ENCODE results near the gene ARAP1. TPM values are rescaled to one million over a fixed set of nuclear protein-coding genes. Genes with fewer than 3 reads are reported as not detected.

ARAP1 gene
- total RNA-seq, 2 experiments from 2014 or later = 65.7 to 69.8 TPM

DNA sequence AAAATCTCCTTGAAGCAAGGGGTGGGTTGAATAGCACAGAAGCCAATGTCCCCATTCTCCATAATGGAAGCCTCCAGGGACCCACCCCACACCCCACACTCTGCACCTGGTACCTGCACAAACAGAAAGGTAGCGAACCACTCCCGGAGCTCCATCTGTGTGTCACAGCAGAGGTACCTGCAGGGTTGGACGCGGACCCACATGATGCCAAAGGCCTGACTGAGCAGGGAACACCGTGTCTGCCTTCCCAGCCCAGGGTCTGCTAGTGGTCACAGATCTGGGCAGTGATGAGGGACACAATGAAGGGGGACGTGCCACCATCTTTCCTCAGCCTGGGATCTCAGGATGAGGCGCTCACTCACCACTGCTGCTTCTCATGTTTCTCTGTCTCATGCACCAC is 64.9 kb downstream of the ARAP1 start:
- H3K4me1 ChIP-seq (ENCODE audit: insufficient read depth, low read length) = peaks cover 4% of the 10 kb centered on the region
- no peaks in the 10 kb centered on the region for H3K9me3 ChIP-seq (ENCODE audit: control insufficient read depth in 1 of 2, insufficient read depth in 1 of 2, low read length in 2 of 2)
- H3K27ac ChIP-seq (ENCODE audit: low read depth in 1 of 2, low read length in 2 of 2) = no peak overlapping the region
- no peak overlapping the region for H3K4me3 Mint-ChIP-seq
- peaks cover 67% of the 10 kb centered on the region for H3K36me3 Mint-ChIP-seq (ENCODE audit: low read depth)
- POLR2A ChIA-PET = no interaction called here
- H3K27me3 Mint-ChIP-seq = no peaks in the 10 kb centered on the region
- peaks cover 82% of the 10 kb centered on the region for H3K36me3 ChIP-seq (ENCODE audit: insufficient read depth, low read length)
- peak overlapping the region; percentile 37 for H3K27ac Mint-ChIP-seq
- peaks cover 12% of the 10 kb centered on the region for H3K4me1 Mint-ChIP-seq (ENCODE audit: low read depth)
- TF ChIP-seq, protein P1, sequence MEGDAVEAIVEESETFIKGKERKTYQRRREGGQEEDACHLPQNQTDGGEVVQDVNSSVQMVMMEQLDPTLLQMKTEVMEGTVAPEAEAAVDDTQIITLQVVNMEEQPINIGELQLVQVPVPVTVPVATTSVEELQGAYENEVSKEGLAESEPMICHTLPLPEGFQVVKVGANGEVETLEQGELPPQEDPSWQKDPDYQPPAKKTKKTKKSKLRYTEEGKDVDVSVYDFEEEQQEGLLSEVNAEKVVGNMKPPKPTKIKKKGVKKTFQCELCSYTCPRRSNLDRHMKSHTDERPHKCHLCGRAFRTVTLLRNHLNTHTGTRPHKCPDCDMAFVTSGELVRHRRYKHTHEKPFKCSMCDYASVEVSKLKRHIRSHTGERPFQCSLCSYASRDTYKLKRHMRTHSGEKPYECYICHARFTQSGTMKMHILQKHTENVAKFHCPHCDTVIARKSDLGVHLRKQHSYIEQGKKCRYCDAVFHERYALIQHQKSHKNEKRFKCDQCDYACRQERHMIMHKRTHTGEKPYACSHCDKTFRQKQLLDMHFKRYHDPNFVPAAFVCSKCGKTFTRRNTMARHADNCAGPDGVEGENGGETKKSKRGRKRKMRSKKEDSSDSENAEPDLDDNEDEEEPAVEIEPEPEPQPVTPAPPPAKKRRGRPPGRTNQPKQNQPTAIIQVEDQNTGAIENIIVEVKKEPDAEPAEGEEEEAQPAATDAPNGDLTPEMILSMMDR (IDR thresholded peaks at IDR 0.05) = no peak
- H3K9me3 Mint-ChIP-seq = no peaks in the 10 kb centered on the region
- no peak overlapping the region for H3K4me3 ChIP-seq (ENCODE audit: low read length)
- ATAC-seq (ENCODE audit: poor library complexity) (no peak), DNase-seq (no peak)
- no peaks in the 10 kb centered on the region for H3K27me3 ChIP-seq (ENCODE audit: control insufficient read depth in 1 of 2, insufficient read depth in 2 of 2, low read length in 2 of 2)
- intact Hi-C loops (cut with DNase I, micrococcal nuclease) = no loop called here
- CTCF ChIA-PET = no interaction called here

DNA sequence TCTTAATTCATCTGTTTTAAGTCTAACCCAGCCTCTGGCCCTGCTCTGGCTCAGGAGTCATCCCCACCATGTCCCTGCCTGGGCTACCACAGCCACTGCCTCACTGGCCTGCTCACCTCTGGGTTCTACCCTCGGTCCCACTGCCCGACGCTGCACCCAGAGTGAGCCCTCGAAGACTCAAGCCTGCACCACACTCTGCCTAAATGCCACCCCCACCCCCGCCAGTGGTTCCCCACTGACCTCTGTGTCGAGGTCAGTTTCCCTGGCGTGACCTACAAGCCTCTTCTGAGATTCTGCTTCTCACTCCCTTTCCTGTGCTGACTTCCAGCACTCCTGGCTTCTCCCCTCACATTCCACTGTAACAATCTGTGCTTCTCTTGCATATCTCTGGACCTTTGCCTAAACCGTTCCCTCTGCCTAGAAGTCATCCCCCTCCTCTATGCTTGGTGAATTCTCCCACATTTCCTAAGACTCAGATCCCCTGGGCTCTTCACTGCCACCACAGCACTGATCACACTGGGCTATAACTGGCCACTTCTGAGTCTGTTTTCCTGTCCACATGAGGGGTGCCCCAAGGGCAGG is 65.5 kb downstream of the ARAP1 start:
- DNase-seq (no peak), ATAC-seq (ENCODE audit: poor library complexity) (no peak)
- no peak overlapping the region for H3K27ac ChIP-seq (ENCODE audit: low read depth in 1 of 2, low read length in 2 of 2)
- POLR2A ChIA-PET = no interaction called here
- no peak overlapping the region for H3K4me3 ChIP-seq (ENCODE audit: low read length)
- Mint-ChIP-seq H3K4me1 (ENCODE audit: low read depth) (peaks cover 12% of the 10 kb centered on the region), H3K27ac (peak overlapping the region; percentile 37), H3K4me3 (no peak overlapping the region), H3K27me3 (no peaks in the 10 kb centered on the region), H3K36me3 (ENCODE audit: low read depth) (peaks cover 61% of the 10 kb centered on the region), H3K9me3 (no peaks in the 10 kb centered on the region)
- H3K36me3 ChIP-seq (ENCODE audit: insufficient read depth, low read length) = peaks cover 76% of the 10 kb centered on the region
- CTCF ChIA-PET = no interaction called here
- intact Hi-C loops (cut with DNase I, micrococcal nuclease) = no loop called here
- TF ChIP-seq, protein P1 (IDR thresholded peaks at IDR 0.05) = no peak
- H3K4me1 ChIP-seq (ENCODE audit: insufficient read depth, low read length) = peaks cover 4% of the 10 kb centered on the region
- no peaks in the 10 kb centered on the region for H3K27me3 ChIP-seq (ENCODE audit: control insufficient read depth in 1 of 2, insufficient read depth in 2 of 2, low read length in 2 of 2)
- no peaks in the 10 kb centered on the region for H3K9me3 ChIP-seq (ENCODE audit: control insufficient read depth in 1 of 2, insufficient read depth in 1 of 2, low read length in 2 of 2)

DNA sequence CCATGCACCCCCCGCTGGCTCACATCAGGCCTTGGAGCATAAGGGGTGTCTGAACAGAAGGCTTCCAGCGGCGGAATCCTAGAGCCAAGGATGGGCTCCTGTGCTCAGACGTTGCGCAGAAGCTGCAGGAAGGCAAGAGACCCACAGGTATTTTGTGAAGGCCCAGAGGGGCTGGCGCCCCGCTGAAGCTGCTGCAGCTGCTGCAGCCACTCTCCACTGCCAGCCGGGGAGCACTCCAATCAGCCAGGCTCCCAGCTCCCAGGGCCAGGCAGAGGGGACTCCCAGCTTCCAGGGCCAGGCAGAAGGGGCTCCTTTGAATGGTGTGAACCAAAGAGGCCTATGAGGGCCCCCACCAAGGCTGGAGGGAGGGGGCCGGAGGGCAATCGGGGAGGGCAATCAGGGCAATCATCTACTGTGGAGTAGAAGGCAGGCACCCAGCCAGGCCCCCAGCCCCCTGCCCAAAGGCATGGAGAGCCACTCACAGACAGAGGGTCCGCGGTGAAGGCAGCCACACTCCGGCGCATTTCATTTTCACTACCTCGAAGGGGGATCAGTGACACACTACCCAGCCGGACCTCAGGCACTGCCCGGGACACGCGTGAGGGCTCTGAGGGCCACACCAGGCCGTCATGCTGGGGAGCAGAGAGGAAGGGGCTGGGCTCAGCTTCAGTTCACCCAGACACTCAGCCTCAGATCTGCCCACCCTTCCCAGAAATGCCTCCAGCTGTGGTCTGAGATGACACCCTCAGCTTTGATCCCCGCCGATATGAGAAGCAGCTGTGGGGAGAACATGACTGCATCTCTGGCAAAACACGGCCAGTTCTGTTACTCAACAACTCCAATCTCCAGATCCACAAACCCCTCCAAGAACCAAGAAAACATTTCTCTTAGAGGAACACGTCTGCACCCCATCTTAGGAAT is 66.4 kb downstream of the ARAP1 start:
- peaks cover 4% of the 10 kb centered on the region for H3K4me1 ChIP-seq (ENCODE audit: insufficient read depth, low read length)
- no peaks in the 10 kb centered on the region for H3K27me3 ChIP-seq (ENCODE audit: control insufficient read depth in 1 of 2, insufficient read depth in 2 of 2, low read length in 2 of 2)
- H3K4me3 Mint-ChIP-seq = no peak overlapping the region
- H3K27ac ChIP-seq (ENCODE audit: low read depth in 1 of 2, low read length in 2 of 2) = no peak overlapping the region
- no peak for ATAC-seq (ENCODE audit: poor library complexity)
- intact Hi-C loops (cut with DNase I, micrococcal nuclease) = no loop called here
- no peak overlapping the region for H3K4me3 ChIP-seq (ENCODE audit: low read length)
- CTCF ChIA-PET = no interaction called here
- H3K4me1 Mint-ChIP-seq (ENCODE audit: low read depth) = peaks cover 12% of the 10 kb centered on the region
- H3K9me3 ChIP-seq (ENCODE audit: control insufficient read depth in 1 of 2, insufficient read depth in 1 of 2, low read length in 2 of 2) = no peaks in the 10 kb centered on the region
- TF ChIP-seq, protein P1 (IDR thresholded peaks at IDR 0.05) = no peak
- H3K9me3 Mint-ChIP-seq = no peaks in the 10 kb centered on the region
- peaks cover 52% of the 10 kb centered on the region for H3K36me3 Mint-ChIP-seq (ENCODE audit: low read depth)
- peaks cover 69% of the 10 kb centered on the region for H3K36me3 ChIP-seq (ENCODE audit: insufficient read depth, low read length)
- peak overlapping the region; percentile 37 for H3K27ac Mint-ChIP-seq
- H3K27me3 Mint-ChIP-seq = no peaks in the 10 kb centered on the region
- DNase-seq = no peak
- POLR2A ChIA-PET = no interaction called here

Measured in CD4-positive, alpha-beta T cell (primary cell).